ENCODE data around the gene TSC22D1. TPM values are rescaled to one million over a fixed set of nuclear protein-coding genes. Genes with fewer than 3 reads are reported as not detected.

Gene TSC22D1
- total RNA-seq, 1 experiment from 2014 or later = 37.2 TPM

DNA sequence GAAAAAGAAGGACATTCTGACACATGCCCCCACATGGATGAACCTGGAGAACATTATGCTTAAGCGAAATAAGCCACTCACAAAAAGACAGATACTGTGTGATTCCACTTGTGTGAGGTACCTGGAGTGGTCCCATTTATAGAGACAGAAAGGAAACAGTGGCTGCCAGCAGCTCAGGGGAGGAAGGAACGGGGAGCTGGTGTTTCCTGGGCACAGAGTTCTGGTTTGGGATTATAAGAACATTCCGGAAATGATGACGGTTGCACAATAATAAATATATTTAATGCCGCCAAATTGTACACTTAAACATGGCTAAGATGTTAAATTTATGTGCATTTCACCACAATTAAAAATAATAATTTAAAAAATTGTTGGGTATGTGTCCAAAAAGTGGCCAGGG, 169.5 kb downstream of the TSC22D1 start:
- no peak for DNase-seq (ENCODE audit: low spot score)

DNA sequence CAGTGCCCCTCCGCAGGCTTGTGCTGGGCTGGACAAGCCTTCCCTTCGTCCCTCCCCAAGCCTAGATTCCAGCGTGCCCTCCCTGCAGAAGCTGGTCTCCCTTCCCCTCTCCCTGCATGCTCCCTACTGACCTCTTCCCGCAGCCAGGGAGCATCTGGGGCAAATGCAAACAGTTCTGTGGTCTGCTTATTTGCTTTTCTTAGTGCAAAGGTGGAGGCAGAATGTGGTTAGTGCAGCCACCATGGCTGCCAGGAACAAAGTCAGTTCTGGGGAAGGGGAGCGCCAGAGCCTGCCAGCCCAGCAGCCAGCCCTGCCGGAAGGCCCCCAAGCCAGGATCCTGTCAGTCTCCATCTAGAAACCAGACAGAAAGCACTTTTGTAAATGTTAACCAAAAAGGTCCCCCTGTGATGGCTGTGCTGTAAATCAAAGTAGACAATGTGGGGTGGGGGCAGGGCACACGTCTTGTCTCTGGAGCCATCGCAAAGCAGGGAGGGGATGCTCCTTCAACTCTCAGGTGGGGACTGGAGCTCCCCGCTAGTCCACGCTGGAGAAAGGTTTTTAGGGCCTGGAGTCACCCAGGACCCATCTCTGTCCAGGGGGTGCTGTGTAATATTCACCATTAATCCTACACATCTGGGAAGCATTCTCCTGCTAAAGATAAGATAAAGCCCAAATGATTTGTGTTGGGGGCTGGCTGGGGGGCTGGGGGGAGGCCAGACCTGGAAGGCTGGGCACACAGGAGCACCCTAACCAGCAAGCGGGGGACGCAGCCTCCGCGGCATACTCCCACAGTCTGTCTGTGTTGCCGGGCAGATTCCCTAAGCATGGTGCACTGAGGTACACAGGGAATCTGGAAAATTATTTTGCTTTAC, 171.6 kb downstream of the TSC22D1 start:
- DNase-seq (ENCODE audit: low spot score) = no peak

DNA sequence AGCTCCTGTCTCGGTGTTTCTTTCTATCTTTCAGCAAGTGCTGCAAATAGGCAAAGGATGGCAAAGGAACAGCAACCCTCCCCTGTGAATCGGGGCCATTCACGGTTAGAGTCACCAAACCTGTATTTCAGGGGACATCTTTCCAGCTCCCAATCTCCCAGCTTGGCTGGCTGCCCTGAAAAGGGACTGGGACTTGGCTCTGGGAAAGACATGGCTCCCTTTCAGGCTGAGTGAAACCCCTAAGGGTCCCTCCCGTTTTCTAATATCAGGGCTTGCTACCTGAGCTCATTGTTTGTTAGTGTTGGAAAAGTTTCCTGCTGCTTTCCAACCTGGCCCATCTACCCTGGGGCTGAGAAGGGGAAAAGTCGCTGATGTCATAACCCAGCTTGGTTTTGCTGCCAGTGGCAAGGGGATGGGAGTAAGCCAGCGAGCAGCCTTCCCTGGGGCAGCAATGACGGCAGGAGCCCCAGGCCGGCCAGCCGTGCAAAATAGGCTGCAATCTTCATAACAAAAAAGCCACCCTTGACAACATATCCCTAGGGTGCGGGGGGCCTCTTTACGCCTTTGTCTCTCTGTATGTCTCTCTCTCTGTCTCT, 172.6 kb downstream of the TSC22D1 start:
- no peak for DNase-seq (ENCODE audit: low spot score)

DNA sequence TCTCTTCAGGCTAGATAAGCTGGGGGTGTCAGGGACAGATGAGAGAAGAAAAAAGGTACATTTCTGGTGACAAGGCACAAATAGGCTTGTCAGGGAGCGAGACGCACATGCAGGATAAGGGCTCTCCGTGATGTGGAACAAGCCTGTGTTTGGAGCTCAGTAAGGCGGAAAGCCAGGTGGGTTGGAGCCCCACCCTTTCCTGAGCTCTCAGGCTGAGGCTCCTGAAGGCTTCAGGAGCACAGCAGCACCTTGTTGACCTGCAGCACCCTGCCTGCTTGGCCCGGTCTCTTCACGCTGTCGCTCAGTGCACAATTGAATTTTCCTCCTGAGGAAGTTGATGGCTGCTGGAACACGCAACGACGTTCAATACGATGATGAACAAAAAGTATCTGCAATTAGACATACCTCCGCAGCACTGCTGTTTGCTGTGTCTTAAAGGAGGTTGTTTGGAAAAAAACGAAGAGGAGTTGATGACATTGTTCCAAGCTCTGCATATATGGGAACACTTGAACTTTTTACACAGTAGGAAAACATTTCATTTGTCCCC, 173.2 kb downstream of the TSC22D1 start:
- DNase-seq (ENCODE audit: low spot score) = no peak

DNA sequence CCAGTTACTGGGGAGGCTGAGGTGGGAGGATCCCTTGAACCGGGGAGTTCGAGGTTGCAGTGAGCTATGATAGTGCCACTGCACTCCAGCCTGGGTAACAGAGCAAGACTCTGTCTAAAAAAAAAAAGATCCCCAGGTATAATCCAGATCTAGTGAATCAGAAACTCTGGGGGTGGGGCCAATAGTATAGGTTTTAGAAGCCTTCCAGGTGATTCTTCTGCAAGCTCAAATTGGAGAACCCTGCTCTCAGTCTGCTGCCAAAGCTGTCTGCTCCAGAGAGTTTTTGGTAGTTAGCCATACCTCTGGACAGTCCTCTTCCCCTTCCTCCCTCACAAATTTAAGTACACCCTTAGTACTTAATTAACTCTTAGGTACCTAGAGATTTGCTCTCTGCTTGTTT, 174.6 kb downstream of the TSC22D1 start:
- DNase-seq (ENCODE audit: low spot score) = no peak

DNA sequence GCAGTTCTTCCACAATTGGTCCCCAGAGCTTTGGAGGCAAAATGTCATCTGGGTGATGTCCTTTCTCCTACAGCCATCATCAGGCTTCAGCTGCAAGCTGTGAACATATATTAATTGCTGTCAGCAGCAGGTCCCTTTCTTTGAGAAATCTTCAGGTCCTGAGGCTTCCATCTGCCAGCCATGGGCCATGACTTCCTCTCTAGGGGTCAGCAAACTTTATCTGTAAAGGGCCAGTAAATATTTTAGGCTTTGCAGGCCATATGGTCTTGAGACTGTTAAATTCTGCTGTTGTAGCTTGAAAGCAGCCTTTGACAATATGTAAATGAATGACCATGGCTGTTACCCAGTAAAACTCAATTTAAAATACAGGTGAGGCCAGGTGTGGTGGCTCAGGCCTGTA, 175.4 kb downstream of the TSC22D1 start:
- no peak for DNase-seq (ENCODE audit: low spot score)

DNA sequence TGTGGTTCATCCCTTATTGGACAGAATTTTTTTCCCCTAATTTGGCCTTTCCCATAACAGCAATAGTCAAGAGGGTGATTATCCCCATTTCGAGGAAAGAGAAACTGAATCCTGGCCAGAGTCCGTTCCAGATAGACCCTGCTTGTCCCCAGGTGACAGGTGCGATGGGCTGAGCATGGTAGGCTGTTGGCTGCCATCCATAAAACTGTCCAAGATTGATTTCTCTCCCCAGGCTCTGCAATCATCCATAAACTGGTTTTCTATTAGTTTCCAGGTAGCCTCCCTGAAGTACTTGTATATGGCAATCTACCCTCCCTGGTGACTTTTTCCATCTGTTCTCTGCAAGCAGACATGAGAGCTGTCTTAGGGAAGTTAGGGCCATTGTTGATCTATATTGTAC, 177.1 kb downstream of the TSC22D1 start:
- no peak for DNase-seq (ENCODE audit: low spot score)

DNA sequence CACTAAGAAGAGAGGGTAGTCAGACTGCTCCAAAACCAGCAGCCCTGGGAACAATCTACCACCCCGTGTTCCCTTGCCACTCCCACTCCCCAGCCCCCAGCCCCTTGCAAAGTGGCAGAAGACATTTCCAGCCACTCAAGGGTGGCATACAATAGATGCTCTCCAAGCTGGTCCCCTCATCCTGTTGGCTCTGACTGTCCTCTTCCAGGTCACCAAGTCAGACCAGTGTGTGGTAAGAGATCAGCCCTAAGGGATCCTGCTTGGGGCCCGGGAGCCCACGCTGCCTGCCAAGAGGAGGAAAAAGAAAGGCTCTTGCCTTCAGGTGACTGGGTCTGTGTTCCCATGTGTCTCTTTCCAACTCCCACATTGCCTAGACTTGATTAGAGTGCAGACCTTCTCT, 177.5 kb downstream of the TSC22D1 start:
- no peak for DNase-seq (ENCODE audit: low spot score)

DNA sequence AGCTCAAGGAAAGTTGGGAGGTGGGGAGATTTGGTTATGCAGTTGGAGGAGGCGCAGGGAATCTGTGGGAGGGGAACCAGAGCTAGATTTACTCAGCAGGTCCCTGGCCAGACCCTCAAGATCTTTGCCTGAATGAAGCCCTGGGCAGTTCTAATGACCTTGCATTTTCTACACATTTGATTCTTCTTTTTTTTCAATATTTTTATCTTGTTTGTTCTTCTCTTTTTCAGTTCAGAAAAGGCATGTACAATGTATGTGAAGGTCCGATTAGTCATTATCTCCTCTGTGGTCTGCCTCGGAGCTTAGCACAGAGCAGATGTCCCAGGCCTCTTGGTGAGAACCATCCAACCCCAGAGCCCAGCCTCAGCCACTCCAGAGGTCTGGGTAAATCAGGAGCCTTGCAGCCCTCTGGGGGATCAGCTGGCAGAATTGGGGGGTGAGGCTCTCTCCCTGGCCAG, 178.3 kb downstream of the TSC22D1 start:
- no peak for DNase-seq (ENCODE audit: low spot score)

DNA sequence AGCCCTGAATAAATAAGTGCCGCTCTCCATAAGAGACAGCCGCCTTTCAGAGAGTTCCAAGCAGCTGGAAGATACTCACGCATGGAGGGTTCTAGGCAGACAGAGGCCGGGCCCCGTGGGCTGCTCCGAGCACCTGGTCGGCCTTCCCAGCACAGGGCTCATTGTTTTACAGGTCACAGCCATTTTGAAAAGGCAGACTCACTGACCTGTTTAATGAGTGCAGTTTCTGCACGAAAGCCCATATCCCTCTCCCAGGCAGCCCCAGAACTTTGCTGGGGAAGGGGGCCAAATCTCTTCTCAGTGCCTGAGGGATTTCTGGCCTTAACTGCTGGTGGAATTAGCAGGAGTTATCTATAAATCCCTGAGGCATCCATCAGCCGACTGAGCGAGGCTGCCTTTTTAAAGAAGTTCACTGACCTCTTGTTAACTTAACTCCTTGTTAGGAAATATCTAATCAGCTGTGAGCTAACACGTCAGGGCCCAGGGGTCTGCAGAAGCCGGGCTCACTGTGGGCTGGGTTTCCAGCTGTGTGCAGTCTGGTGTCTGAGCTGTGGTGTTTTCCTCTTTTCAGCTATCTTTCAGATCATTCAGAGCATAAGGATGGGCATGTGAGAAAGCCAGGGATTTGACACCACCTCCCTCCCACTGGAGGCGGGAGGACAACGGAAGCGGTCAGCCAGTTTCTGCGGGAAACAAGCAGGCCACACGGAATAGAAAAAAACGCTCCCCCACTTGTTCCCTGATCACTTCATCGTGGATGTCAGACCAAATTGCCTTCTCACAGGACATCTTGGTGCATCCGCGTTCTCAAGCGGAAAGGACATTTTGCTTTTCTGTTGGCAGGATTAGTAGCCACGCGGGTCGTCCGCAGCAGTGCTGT, 179.2 kb downstream of the TSC22D1 start:
- DNase-seq (ENCODE audit: low spot score) = no peak

DNA sequence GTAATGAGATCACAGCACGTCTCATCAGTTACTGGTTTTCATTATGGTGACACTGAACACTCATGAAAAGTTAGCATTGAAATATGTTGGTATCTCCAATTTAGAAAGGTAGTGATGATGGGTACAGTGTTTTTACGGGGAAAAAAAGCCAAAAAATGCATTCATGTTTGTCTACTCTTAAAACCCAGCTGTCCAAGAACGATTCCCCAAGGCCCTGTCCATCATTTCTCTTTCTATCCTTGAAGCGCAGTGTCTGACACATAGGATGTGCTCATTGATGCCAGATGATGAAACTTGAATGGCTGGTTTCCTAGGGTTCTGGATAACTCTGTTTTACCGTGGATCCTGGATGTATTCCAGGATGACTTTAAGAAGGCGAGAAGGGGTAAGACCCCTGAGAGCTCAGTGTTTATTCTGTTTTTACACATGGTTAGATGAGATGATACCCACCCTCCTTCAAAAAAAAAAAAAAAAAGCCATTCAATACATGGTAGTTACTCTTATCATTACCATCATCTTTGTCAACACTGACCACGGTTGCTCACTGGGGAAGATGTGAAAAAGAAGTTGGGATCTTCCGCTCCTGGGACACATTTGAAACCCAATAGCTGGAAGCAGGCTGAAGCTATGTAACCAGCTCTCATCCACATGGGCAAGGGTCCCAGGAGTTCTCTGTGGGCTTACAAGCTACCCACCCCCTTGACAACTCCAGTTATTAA, 180.0 kb downstream of the TSC22D1 start:
- DNase-seq (ENCODE audit: low spot score) = no peak

DNA sequence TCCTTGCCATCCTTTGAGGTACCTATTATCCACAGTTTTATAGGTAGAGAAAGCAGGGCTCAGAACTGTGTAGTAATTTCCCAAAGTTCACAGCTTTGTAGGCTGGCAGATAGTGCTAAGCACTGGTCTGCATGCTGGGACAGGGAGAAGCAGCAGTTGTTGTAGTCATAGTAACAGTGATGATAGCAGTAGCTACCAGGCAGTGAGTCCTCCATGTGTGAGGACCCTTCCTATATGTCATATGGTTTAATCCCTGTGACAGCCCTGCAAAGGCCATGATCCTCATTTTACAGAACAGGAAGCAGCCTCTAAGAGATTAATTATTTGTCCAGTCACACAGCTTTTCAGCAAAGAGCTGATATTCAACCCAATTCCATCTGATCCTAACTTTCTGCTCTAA, 181.5 kb downstream of the TSC22D1 start:
- DNase-seq (ENCODE audit: low spot score) = no peak

DNA sequence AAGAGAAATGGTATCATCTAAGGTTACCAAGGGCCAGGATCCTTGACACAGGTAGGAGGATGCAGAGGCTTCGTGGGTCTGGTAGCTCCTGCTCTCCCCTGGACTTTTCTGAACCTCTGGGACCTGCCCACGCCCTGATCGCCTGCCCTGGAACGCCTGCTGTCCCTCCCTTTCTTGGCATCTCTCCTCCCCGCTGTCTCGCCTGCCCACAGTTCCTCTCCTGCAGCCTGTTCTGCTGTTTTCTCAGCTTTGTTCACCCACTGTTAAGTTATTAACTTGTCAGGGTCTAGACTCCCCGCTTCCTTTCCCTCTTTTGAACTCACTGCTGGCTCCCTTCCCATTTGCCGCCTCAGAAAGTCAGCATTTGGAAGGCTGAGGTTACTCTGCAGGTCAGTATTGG, 182.7 kb downstream of the TSC22D1 start:
- no peak for DNase-seq (ENCODE audit: low spot score)

DNA sequence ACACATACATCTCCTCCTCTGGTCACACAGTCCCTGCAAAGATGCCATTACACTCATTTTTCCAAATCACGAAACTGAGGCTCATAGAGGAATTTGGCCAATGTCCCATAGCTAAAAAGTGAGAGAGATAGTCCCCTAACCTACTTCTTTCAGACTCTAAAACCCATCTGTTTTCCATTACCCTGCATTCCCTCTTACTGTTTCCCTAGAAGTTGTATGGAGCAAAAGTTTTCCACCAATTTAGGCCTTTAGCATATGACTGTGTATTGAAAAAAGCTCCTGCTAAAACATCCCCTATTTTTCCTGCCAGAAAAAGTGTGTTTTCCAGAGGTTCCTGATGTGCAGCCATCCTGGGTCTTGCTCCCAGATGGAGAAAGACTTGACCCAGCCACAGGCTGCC, 186.3 kb downstream of the TSC22D1 start:
- no peak for DNase-seq (ENCODE audit: low spot score)

DNA sequence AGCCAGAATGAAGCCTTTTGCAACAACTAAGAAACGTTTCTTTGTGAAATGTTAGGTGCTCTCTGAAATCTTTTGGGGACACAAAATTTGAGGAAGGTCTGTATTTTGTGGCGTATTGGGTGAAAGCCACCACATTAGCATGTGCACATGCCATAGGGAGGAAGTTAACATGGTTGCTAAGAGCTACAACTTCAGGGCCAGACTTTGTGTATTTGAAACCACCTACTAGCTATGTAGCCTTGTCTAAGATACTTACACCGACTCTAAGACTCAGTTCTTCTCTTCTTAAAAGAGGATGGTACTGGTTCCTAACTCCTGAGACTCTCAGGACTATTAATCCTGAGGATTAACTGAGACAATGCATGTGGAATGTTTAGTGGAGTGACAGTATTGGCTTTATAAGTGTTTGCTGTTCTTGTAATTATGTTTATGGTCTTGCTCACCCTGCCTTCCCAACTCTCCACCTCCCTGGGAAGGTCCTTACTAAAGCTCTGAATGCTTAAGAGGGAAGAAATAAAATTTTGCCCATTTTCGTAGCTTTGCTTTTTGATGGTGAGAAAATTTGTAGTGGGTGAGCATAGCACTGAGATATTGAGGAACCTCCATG, 187.0 kb downstream of the TSC22D1 start:
- DNase-seq (ENCODE audit: low spot score) = no peak

DNA sequence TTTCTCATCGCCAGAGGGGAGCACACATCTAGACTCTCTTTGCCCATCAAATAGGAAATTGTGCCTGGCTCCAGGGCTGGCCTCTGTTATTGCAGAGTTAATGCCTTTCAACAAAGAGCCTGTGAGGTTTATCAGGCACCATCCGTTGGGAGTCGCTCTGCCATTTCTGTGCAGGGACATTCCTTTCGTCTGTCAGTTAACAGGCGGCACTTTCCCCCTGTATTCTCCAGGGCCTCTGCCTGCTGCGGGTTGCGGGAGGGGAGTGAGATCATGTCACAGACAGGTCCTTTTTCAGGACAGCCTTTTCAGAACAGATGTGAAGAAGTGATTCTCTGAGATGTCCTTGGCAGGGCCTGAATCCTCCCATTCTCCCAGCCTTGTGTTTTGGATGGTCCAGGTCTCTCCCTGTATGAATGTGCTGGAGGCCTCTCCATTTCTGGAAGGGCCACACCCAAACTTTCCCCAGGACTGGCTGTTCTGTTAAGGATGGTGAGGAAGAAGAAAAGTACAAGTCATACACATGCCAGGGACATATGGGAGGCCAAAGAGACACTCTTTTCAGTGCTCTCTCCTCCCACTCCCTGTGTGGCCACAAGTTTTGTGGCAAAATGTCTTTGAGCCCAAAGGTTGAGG, 187.6 kb downstream of the TSC22D1 start:
- no peak for DNase-seq (ENCODE audit: low spot score)

DNA sequence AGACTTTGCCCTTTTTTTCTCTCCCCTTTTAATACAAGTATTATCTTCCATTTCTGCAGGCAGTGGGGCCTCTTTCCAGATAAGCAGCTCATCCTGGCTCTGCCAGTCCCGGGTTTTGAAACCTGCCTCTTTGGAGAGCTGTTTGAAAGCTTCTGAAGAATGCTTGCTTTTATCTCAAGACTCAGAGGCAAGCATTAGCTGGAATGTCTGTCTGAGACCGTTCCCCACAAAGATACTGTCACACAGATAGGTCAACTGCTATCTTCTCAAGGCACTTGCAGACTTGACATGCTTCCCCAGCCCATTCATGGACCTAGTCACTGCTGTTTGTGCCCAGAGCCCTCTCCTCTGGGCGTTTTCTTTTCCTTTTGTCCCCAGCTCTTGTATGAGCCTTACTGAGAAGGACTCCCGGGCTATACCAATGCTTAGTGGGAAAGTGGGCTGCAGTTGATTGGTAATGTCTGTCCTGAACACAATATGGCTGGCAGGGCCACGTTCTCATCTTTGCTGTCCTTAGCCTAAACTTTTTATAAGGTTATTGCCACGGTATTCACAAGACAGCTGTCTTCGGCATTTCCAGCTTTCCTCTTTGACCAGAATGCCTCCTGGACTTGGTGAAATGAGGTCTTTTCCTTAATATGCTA, 189.1 kb downstream of the TSC22D1 start:
- no peak for DNase-seq (ENCODE audit: low spot score)

DNA sequence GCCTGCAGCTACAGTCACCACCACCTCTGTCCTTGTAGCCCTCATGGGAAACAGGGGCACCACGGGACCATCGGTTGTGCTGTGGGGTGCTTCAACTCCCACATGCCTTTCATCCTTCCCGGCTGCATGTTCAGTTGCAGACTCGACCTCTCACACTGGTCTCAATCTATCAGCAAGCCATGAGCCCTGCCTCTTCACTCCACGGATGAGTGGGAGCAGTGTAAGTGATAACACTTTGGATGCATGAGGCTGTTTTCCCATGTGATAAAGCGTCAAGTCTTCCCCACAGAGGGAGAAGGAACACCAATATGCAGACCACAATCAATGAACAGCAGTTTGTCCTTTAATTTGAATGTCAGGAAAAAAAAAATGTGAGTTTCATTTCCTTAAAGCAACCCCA, 190.3 kb downstream of the TSC22D1 start:
- DNase-seq (ENCODE audit: low spot score) = no peak

DNA sequence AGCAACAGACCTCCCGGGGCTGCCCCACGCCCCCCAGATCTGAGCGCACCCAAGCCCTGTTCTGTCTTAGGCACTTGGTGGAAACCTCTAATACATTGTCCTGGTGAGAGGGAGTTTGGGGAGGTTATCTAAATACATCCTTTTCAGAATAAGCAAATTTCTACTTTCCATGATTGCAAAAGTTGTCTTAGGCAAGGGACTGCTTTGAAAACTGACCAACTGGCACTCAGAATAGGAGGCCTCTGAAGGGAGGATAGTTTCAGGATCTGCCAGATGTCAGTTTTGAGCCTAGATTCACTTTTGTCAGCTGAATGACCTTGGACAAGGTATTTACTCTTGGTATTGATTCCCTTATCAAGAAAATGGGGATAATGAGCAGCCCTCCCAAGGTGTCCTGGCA, 190.7 kb downstream of the TSC22D1 start:
- no peak for DNase-seq (ENCODE audit: low spot score)

DNA sequence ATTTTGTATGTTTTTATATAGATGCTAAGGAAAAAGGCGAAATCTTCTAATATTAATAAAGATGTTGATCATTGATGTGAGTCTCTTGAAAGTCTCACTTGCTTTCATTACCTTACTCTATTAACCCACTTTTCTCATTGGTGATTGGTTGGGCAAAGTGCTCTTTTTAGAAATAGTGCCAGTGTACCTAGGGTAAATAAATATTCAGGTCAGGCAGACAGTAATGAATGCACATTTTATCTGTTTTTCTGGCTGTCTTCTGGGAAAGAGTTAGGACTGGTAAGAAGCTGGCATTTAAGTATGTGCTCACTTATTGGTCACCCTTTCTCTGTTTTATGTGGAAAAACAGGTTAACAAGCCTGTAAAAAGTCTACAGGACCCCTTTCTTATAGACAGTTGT, 191.4 kb downstream of the TSC22D1 start:
- DNase-seq (ENCODE audit: low spot score) = no peak
